Measurements from ENCODE around the gene ANK3. TPM values are rescaled to one million over a fixed set of nuclear protein-coding genes. Genes with fewer than 3 reads are reported as not detected.

Gene ANK3
- total and polyA plus RNA-seq, 2 donors (not counting 1 experiment from before 2014, with no cell fraction given): 0.50 to 0.79 TPM

DNA sequence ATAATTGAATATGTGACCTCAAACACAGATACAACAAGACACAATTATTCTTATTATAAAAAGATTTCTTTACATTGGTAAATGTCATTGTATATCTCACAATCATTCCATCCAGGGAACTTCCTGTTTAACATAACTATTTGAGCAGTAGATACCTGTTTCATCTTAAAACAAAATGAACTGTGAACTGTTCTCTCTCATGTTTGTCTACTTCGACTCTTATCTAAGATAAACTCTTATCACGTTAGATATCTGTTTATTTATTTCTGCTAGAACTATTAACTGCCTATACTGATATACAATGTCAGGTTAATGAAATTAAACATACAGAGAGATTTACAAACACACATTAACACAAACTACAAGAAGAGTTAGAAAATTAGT is 20.1 kb downstream of the ANK3 start:
- Histone ChIP-seq H2AFZ (ENCODE audit: low read length) (no peak overlapping the region), H3K4me2 (ENCODE audit: extremely low read depth, insufficient read depth, low read length) (no peak overlapping the region), H3K4me1 (ENCODE audit: control insufficient read depth, extremely low read depth, insufficient read depth, low read length) (no peaks in the 10 kb centered on the region), H3K36me3 (ENCODE audit: control insufficient read depth, insufficient read depth, low read length) (no peaks in the 10 kb centered on the region), H4K20me1 (ENCODE audit: control insufficient read depth, extremely low read depth, insufficient read depth, low read length) (no peaks in the 10 kb centered on the region), H3K9me3 (ENCODE audit: control insufficient read depth, insufficient read depth, low read depth, low read length) (no peaks in the 10 kb centered on the region), H3K27me3 (ENCODE audit: control insufficient read depth, insufficient read depth, low read length) (no peaks in the 10 kb centered on the region), H3K4me3 (replicated peaks in 1 of 4; ENCODE audit: control extremely low read depth in 1 of 4, insufficient read depth in 1 of 4, low read depth in 3 of 4, low read length in 4 of 4) (no peak overlapping the region), H3K79me2 (ENCODE audit: control insufficient read depth, insufficient read depth, low read length) (no peaks in the 10 kb centered on the region), H3K9ac (ENCODE audit: insufficient read depth, low read length) (no peak overlapping the region), H3K27ac (ENCODE audit: insufficient read depth, low read length) (no peak overlapping the region)
- no peak for TF ChIP-seq EZH2 (IDR thresholded peaks at IDR 0.05; ENCODE audit: low read length, missing control alignments)
- TF ChIP-seq, protein P1, sequence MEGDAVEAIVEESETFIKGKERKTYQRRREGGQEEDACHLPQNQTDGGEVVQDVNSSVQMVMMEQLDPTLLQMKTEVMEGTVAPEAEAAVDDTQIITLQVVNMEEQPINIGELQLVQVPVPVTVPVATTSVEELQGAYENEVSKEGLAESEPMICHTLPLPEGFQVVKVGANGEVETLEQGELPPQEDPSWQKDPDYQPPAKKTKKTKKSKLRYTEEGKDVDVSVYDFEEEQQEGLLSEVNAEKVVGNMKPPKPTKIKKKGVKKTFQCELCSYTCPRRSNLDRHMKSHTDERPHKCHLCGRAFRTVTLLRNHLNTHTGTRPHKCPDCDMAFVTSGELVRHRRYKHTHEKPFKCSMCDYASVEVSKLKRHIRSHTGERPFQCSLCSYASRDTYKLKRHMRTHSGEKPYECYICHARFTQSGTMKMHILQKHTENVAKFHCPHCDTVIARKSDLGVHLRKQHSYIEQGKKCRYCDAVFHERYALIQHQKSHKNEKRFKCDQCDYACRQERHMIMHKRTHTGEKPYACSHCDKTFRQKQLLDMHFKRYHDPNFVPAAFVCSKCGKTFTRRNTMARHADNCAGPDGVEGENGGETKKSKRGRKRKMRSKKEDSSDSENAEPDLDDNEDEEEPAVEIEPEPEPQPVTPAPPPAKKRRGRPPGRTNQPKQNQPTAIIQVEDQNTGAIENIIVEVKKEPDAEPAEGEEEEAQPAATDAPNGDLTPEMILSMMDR (conservative IDR thresholded peaks at IDR 0.05 in 1 of 2, IDR thresholded peaks at IDR 0.05 in 1 of 2; ENCODE audit: low read depth in 1 of 2, low read length in 2 of 2): no peak
- DNase-seq (ENCODE audit: low read depth in 2 of 2): no peak

DNA sequence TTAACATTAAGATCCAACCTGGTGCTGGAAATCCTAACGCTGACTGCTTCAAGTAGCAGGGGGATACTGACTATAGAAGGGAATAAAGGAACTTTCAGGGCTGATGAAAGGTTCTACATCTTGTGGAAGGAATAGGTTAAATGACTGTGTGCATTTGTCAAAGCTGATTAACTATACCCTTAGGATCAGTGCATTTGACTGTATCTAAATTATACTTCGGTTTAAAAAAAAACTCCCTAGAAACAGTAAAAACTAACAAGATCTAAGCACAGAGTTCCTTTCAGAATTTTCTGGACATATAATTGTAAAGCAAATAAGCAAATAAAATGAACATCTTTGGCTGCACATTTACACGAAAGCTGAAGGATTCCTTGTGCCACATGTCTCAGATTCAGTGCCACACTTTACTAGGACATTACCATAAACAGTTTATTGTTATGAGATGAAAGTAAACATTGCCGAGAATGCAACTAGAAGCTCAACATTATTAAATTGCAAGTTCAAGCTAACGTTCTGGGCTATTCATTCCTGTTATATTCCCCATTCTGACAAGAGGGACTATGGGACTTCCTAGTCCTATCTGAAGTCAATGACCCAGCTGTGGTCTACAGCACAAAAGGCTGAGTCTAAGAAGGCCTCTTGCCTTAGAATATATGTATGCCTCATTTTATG is 20.7 kb downstream of the ANK3 start:
- no peak for DNase-seq (ENCODE audit: low read depth in 2 of 2)
- Histone ChIP-seq H3K4me3 (replicated peaks in 1 of 4; ENCODE audit: control extremely low read depth in 1 of 4, insufficient read depth in 1 of 4, low read depth in 3 of 4, low read length in 4 of 4) (no peak overlapping the region), H3K4me1 (ENCODE audit: control insufficient read depth, extremely low read depth, insufficient read depth, low read length) (no peaks in the 10 kb centered on the region), H4K20me1 (ENCODE audit: control insufficient read depth, extremely low read depth, insufficient read depth, low read length) (no peaks in the 10 kb centered on the region), H3K4me2 (ENCODE audit: extremely low read depth, insufficient read depth, low read length) (no peak overlapping the region), H2AFZ (ENCODE audit: low read length) (no peak overlapping the region), H3K9me3 (ENCODE audit: control insufficient read depth, insufficient read depth, low read depth, low read length) (no peaks in the 10 kb centered on the region), H3K36me3 (ENCODE audit: control insufficient read depth, insufficient read depth, low read length) (no peaks in the 10 kb centered on the region), H3K9ac (ENCODE audit: insufficient read depth, low read length) (no peak overlapping the region), H3K27ac (ENCODE audit: insufficient read depth, low read length) (no peak overlapping the region), H3K27me3 (ENCODE audit: control insufficient read depth, insufficient read depth, low read length) (no peaks in the 10 kb centered on the region), H3K79me2 (ENCODE audit: control insufficient read depth, insufficient read depth, low read length) (no peaks in the 10 kb centered on the region)
- no peak for TF ChIP-seq EZH2 (IDR thresholded peaks at IDR 0.05; ENCODE audit: low read length, missing control alignments)
- TF ChIP-seq, protein P1 (conservative IDR thresholded peaks at IDR 0.05 in 1 of 2, IDR thresholded peaks at IDR 0.05 in 1 of 2; ENCODE audit: low read depth in 1 of 2, low read length in 2 of 2): no peak

DNA sequence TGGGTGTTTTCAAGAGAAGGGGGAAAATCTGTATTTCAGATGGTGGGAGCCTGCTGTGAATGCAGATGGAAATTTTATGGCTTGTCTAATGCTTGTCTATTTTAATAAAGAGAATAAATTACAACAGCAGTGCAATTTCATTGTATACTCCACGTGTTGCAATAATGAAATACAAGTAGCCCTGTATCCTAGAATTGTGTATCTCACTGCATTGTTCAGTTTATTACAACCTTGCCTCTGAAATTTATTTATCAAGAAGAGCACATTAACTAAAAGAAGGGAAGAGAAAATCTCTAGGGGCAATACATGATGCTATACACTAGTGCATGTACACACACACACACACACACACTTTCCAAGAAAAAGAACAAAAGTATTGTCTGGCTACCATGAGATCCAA is 21.8 kb downstream of the ANK3 start:
- Histone ChIP-seq H3K27me3 (ENCODE audit: control insufficient read depth, insufficient read depth, low read length) (no peaks in the 10 kb centered on the region), H3K4me3 (replicated peaks in 1 of 4; ENCODE audit: control extremely low read depth in 1 of 4, insufficient read depth in 1 of 4, low read depth in 3 of 4, low read length in 4 of 4) (no peak overlapping the region), H4K20me1 (ENCODE audit: control insufficient read depth, extremely low read depth, insufficient read depth, low read length) (no peaks in the 10 kb centered on the region), H3K9ac (ENCODE audit: insufficient read depth, low read length) (no peak overlapping the region), H3K27ac (ENCODE audit: insufficient read depth, low read length) (no peak overlapping the region), H2AFZ (ENCODE audit: low read length) (no peak overlapping the region), H3K79me2 (ENCODE audit: control insufficient read depth, insufficient read depth, low read length) (no peaks in the 10 kb centered on the region), H3K4me2 (ENCODE audit: extremely low read depth, insufficient read depth, low read length) (no peak overlapping the region), H3K4me1 (ENCODE audit: control insufficient read depth, extremely low read depth, insufficient read depth, low read length) (no peaks in the 10 kb centered on the region), H3K36me3 (ENCODE audit: control insufficient read depth, insufficient read depth, low read length) (no peaks in the 10 kb centered on the region), H3K9me3 (ENCODE audit: control insufficient read depth, insufficient read depth, low read depth, low read length) (no peaks in the 10 kb centered on the region)
- TF ChIP-seq EZH2 (IDR thresholded peaks at IDR 0.05; ENCODE audit: low read length, missing control alignments): no peak
- TF ChIP-seq, protein P1 (conservative IDR thresholded peaks at IDR 0.05 in 1 of 2, IDR thresholded peaks at IDR 0.05 in 1 of 2; ENCODE audit: low read depth in 1 of 2, low read length in 2 of 2): no peak
- no peak for DNase-seq (ENCODE audit: low read depth in 2 of 2)

All from fibroblast of lung (primary cell).